DND-41 (cell line): ENCODE data around the gene OR6N1.
A peak's percentile ranks its signal among the peaks of the same experiment; 100 is the strongest.

Experiments used
- ATAC-seq: fragments of 200-7000 bp; cut with Tn5 transposase; 3 replicates; pipeline ENCODE4 v1.9.1; 2021; ENCODE audit warnings: low read depth; ENCODE audit not compliant: insufficient read depth
- DNase-seq: peaks from one replicate; pipeline ENCODE4 v3.0.0-alpha.2; 2020
- H2AFZ ChIP-seq: 2 replicates; pipeline ENCODE4 v1.6.0; 2012; ENCODE audit warnings: low read depth, low read length
- H3K27ac ChIP-seq: 2 replicates; pipeline ENCODE4 v1.5.1; 2012; ENCODE audit warnings: low read length, inconsistent platforms
- H3K27me3 ChIP-seq: fragments of 200-600 bp; sonication (generic); 2 replicates; pipeline ENCODE4 v1.6.0; 2012; ENCODE audit warnings: low read length, mild to moderate bottlenecking, inconsistent platforms; ENCODE audit not compliant: insufficient read depth, poor library complexity
- H3K36me3 ChIP-seq: 2 replicates; pipeline ENCODE4 v1.5.1; 2012; ENCODE audit warnings: low read length, inconsistent platforms; ENCODE audit not compliant: insufficient read depth
- H3K4me1 ChIP-seq: 2 replicates; pipeline ENCODE4 v1.5.1; 2012; ENCODE audit warnings: mild to moderate bottlenecking, low read length; ENCODE audit not compliant: insufficient read depth
- H3K4me2 ChIP-seq: 2 replicates; pipeline ENCODE4 v1.6.0; 2012; ENCODE audit warnings: mild to moderate bottlenecking, moderate library complexity, low read length, inconsistent platforms; ENCODE audit not compliant: insufficient read depth
- H3K4me3 ChIP-seq, 2 experiments: fragments of 200-600 bp in 1 of 2; shearing (Covaris generic) in 1 of 2; 2 replicates each; pipeline ENCODE4 v1.5.1; 2012 to 2016; ENCODE audit warnings: inconsistent platforms in 2 of 2, low read length in 2 of 2, mild to moderate bottlenecking in 2 of 2, low read depth in 1 of 2, moderate library complexity in 1 of 2
- H3K79me2 ChIP-seq: 2 replicates; pipeline ENCODE4 v1.6.0; 2012; ENCODE audit warnings: low read length, inconsistent platforms; ENCODE audit not compliant: insufficient read depth
- H3K9ac ChIP-seq: 2 replicates; pipeline ENCODE4 v1.6.0; 2012; ENCODE audit warnings: low read depth, mild to moderate bottlenecking, inconsistent platforms, low read length, moderate library complexity
- H3K9me3 ChIP-seq: 2 replicates; pipeline ENCODE4 v1.5.1; 2012; ENCODE audit warnings: low read length, moderate library complexity, mild to moderate bottlenecking, inconsistent platforms; ENCODE audit not compliant: insufficient read depth, severe bottlenecking
- H4K20me1 ChIP-seq: 2 replicates; pipeline ENCODE4 v1.6.0; 2012; ENCODE audit warnings: low read length; ENCODE audit not compliant: insufficient read depth
- EZH2 ChIP-seq: IDR thresholded peaks from 3 replicates; pipeline ENCODE4 v1.6.1; 2012; ENCODE audit warnings: borderline replicate concordance, low read depth, mild to moderate bottlenecking, moderate library complexity, low read length, inconsistent platforms; ENCODE audit not compliant: severe bottlenecking
- TF ChIP-seq, protein P1 (sequence below): IDR thresholded peaks from 2 replicates; pipeline ENCODE4 v1.5.1; 2012; ENCODE audit warnings: borderline replicate concordance, low read length, moderate library complexity, mild to moderate bottlenecking; ENCODE audit not compliant: poor library complexity, severe bottlenecking; ENCODE audit errors: extremely low read depth

OR6N1 gene, protein sequence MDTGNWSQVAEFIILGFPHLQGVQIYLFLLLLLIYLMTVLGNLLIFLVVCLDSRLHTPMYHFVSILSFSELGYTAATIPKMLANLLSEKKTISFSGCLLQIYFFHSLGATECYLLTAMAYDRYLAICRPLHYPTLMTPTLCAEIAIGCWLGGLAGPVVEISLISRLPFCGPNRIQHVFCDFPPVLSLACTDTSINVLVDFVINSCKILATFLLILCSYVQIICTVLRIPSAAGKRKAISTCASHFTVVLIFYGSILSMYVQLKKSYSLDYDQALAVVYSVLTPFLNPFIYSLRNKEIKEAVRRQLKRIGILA

GRCh38 chr1:158771950-158772866 lies at the start of gene OR6N1:
OR6N1 (minus strand) TSS chr1:158772195; CDS start chr1:158766682, 5,513 bp downstream.
- Histone ChIP-seq H3K36me3 (no peaks in the 10 kb centered on the region), H3K27me3 (peaks cover 24% of the 10 kb centered on the region), H3K9me3 (no peaks in the 10 kb centered on the region), H3K4me2 (no peak within 1 kb of the TSS), H2AFZ (no peak within 1 kb of the TSS), H4K20me1 (no peaks in the 10 kb centered on the region), H3K79me2 (no peaks in the 10 kb centered on the region), H3K27ac (no peak within 1 kb of the TSS), H3K4me3 (no peak within 1 kb of the TSS), H3K9ac (no peak within 1 kb of the TSS), H3K4me1 (no peaks in the 10 kb centered on the region)
- ATAC-seq (no peak), DNase-seq (no peak)
- no peak for TF ChIP-seq EZH2
- TF ChIP-seq, protein P1, sequence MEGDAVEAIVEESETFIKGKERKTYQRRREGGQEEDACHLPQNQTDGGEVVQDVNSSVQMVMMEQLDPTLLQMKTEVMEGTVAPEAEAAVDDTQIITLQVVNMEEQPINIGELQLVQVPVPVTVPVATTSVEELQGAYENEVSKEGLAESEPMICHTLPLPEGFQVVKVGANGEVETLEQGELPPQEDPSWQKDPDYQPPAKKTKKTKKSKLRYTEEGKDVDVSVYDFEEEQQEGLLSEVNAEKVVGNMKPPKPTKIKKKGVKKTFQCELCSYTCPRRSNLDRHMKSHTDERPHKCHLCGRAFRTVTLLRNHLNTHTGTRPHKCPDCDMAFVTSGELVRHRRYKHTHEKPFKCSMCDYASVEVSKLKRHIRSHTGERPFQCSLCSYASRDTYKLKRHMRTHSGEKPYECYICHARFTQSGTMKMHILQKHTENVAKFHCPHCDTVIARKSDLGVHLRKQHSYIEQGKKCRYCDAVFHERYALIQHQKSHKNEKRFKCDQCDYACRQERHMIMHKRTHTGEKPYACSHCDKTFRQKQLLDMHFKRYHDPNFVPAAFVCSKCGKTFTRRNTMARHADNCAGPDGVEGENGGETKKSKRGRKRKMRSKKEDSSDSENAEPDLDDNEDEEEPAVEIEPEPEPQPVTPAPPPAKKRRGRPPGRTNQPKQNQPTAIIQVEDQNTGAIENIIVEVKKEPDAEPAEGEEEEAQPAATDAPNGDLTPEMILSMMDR, result no peak

GRCh38 chr1:158821723-158822122 lies 49.7 kb upstream of the OR6N1 start:
- H3K27me3 ChIP-seq, result peaks cover 9% of the 10 kb centered on the region
- no peaks in the 10 kb centered on the region for H3K79me2 ChIP-seq
- ATAC-seq (no peak), DNase-seq (no peak)
- H4K20me1 ChIP-seq, result no peaks in the 10 kb centered on the region
- TF ChIP-seq, protein P1, result no peak
- TF ChIP-seq EZH2, result no peak
- no peaks in the 10 kb centered on the region for H3K4me1 ChIP-seq
- no peak overlapping the region for H3K4me2 ChIP-seq
- H3K9ac ChIP-seq, result no peak overlapping the region
- no peak overlapping the region for H3K27ac ChIP-seq
- no peaks in the 10 kb centered on the region for H3K36me3 ChIP-seq
- H3K4me3 ChIP-seq, result no peak overlapping the region
- no peak overlapping the region for H2AFZ ChIP-seq
- H3K9me3 ChIP-seq, result no peaks in the 10 kb centered on the region

DNA sequence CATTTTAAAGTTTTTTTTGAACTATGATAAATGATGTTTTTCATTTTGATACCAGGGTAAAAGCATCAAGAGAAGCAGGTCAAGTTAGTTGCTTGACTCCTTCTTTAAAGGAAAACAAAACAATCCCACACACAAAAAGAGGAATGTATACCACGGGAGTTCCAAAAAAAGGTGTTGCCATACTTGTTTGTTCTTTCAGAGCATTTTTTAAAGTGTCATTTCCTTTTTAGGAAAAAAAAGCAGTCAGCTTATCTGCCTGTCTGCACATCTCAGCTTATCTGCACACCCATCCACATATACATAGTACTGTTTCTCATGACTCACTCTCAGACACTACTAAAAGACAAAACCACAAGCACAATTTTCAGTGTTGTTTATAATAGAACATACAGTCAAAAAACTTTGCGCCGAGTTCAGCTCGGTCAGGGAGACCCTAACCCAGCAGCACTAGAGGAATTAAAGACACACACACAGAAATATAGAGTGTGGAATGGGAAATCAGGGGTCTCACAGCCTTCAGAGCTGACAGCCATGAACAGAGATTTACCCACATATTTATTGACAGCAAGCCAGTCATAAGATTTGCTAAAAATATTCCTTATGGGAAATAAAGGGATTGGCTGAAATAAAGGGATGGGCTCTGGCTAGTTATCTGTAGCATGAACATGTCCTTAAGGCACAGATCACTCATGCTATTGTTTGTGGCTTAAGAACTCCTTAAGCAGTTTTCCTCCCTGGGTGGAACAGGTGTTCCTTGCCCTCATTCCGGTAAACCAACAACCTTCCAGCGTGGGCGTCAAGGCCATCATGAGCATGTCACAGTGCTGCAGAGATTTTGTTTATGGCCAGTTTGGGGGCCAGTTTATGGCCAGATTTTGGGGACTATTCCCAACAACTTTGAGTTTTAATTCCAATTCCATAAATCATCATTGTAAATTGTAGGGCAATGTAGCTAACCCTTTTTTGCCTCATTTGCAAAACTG lies 47.8 kb upstream of the OR6N1 start:
- H3K36me3 ChIP-seq, result no peaks in the 10 kb centered on the region
- peaks cover 11% of the 10 kb centered on the region for H3K27me3 ChIP-seq
- no peaks in the 10 kb centered on the region for H3K9me3 ChIP-seq
- no peak overlapping the region for H3K27ac ChIP-seq
- no peaks in the 10 kb centered on the region for H3K4me1 ChIP-seq
- DNase-seq (no peak), ATAC-seq (peak; percentile 59; the same call in 2 of the 3 replicates)
- no peak overlapping the region for H3K4me3 ChIP-seq
- H3K79me2 ChIP-seq, result no peaks in the 10 kb centered on the region
- no peak overlapping the region for H3K4me2 ChIP-seq
- TF ChIP-seq, protein P1, result no peak
- no peak for TF ChIP-seq EZH2
- H3K9ac ChIP-seq, result no peak overlapping the region
- H2AFZ ChIP-seq, result no peak overlapping the region
- H4K20me1 ChIP-seq, result no peaks in the 10 kb centered on the region
